SK-N-DZ (cell line): ENCODE results near the gene PNKD.

Experiments
- DNase-seq: peaks from one replicate; pipeline ENCODE4 v3.0.0-alpha.2; 2015; ENCODE audit warnings: low spot score

The PNKD gene

GRCh38 chr2:218315397-218315796 is 45.1 kb downstream of the PNKD start:
- DNase-seq = no peak

GRCh38 chr2:218317303-218317630 is 46.9 kb downstream of the PNKD start:
- DNase-seq = no peak

GRCh38 chr2:218317835-218318234 is 47.5 kb downstream of the PNKD start:
- no peak for DNase-seq

- no peak for DNase-seq
These were observed 47.9 kb downstream of the PNKD start for GRCh38 chr2:218318241-218318640.

- DNase-seq = no peak
These were observed 49.6 kb downstream of the PNKD start for GRCh38 chr2:218319813-218320365.

- no peak for DNase-seq
These were observed 50.5 kb downstream of the PNKD start for GRCh38 chr2:218320704-218321336.

- peak; percentile 75 for DNase-seq
These were observed 52.6 kb downstream of the PNKD start for GRCh38 chr2:218322768-218323525.

- DNase-seq = peak; percentile 23
These were observed 53.5 kb downstream of the PNKD start for GRCh38 chr2:218323526-218324472.

- DNase-seq = no peak
These were observed 55.3 kb downstream of the PNKD start for GRCh38 chr2:218325566-218326160.

GRCh38 chr2:218326315-218326714 is 56.0 kb downstream of the PNKD start:
- no peak for DNase-seq

- DNase-seq = no peak
These were observed 57.3 kb downstream of the PNKD start for GRCh38 chr2:218327451-218328210.

- DNase-seq = no peak
These were observed 58.0 kb downstream of the PNKD start for GRCh38 chr2:218328294-218328693.

GRCh38 chr2:218329027-218329825 is 58.9 kb downstream of the PNKD start:
- DNase-seq = peak; percentile 17

GRCh38 chr2:218329826-218330593 is 59.7 kb downstream of the PNKD start:
- DNase-seq = no peak

- DNase-seq = no peak
These were observed 61.4 kb downstream of the PNKD start for GRCh38 chr2:218331745-218332144.

- no peak for DNase-seq
These were observed 62.0 kb downstream of the PNKD start for GRCh38 chr2:218332288-218332687.

GRCh38 chr2:218332920-218333645 is 62.8 kb downstream of the PNKD start:
- no peak for DNase-seq

- DNase-seq = no peak
These were observed 64.2 kb downstream of the PNKD start for GRCh38 chr2:218334531-218334930.
